Measurements from ENCODE around the gene INPP5D. TPM values are rescaled to one million over a fixed set of nuclear protein-coding genes. Genes with fewer than 3 reads are reported as not detected.
"Not testable (repeated sequence)": the region's sequence is repeated elsewhere in the genome, so short reads cannot be mapped to it uniquely, and the experiment has no call there.

The INPP5D gene
- total RNA-seq, 1 experiment from 2014 or later, result 0.47 TPM

DNA sequence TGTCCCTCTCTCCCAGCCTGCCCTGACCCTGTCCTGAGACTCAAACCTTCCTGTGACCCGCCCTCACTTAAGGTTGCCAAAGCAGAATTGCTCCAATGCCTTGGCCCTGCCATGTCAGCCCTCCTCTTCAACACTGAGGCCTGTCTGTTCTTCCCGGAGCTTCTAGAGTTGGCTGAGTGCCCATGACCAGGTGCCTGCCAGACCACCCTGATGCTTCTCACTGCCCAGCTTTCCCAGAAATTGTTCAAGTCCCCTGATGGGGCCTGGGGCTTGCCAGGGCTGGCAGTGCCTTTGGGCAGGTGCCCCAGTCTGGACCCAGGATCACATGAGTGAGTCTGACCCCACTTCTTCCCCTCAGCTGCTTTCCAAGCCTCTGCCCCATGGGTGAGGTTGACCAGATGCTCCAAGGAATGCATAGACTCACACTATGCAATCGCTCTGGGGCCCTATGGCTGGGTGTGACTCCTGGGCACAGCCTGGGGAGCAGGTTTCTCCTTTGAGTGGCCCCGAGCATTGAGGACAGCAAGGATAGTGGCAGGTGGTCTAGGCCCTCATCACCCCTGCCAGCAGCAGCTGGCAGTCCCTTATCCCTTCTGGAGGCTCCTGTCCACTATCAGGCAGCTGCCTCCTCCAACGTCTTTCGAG lies 3.1 kb upstream of the INPP5D start:
- Histone ChIP-seq H3K27me3 (no peaks in the 10 kb centered on the region), H3K4me3 (no peak overlapping the region), H3K9me3 (replicated peaks) (no peaks in the 10 kb centered on the region), H3K36me3 (no peaks in the 10 kb centered on the region), H3K4me1 (peaks cover 9% of the 10 kb centered on the region; the same call in 1 of the 2 replicates), H3K27ac (no peak overlapping the region)
- peak in 1 of 2 experiments; percentile 45 for DNase-seq

DNA sequence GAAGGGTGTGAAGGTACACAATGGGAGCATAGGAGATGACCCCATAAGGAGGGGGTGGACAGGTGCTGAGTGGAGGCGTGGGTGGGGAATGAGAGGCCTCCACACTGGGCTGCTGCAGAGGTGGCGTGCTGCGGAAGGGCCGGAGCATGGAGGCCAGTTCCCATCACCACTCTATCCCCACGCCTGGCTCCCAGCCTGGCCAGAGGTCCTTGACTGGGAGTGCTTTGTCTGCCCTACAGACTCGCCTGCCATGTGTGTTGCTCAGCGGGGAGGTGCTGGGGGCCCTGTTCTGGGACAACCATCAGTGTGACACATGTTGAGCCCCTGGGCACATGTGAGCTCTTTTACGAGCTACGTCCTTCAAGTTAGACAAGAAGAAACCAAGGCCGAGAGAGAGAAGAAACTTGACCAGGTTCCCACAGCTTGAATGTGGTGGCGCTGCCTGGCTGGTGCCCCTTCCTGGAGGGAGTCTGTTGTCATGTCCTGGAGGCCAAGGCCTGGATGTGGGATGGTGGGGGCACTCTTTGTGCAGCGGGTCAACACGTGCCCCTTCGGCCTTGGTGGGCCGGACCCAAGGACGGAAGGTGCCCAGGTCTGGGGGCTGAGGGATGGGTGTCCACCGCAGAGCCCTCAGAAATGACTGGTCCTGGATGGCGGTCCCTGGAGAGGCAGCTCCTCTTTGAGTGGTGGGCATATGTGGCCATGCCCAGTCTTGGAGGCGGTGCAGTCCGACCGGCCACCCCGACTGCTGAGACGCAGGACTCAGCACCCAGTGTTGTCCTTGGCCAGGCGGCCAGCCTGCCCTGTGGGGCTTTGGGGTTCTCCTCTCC lies 1.2 kb upstream of the INPP5D start:
- DNase-seq, result no peak
- Histone ChIP-seq H3K4me3 (no peak overlapping the region), H3K27me3 (no peaks in the 10 kb centered on the region), H3K9me3 (replicated peaks) (no peaks in the 10 kb centered on the region), H3K4me1 (peaks cover 10% of the 10 kb centered on the region; the same call in 1 of the 2 replicates), H3K36me3 (no peaks in the 10 kb centered on the region), H3K27ac (no peak overlapping the region)

DNA sequence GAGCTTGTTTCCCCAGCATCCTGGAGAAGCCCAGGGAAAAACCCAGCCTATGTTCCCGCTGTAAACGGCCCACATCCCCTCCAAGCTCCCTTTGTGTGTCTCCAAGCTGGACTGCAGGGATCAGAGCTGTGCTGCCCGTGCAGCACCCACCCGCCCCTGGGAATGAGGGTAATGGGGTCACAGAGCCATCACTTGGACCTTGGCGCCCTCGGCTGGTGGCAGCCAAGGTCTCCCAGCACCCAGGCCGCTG lies 670 bp upstream of the INPP5D start:
- Histone ChIP-seq H3K27me3 (no peaks in the 10 kb centered on the region), H3K4me1 (peaks cover 10% of the 10 kb centered on the region; the same call in 1 of the 2 replicates), H3K9me3 (replicated peaks) (no peaks in the 10 kb centered on the region), H3K36me3 (no peaks in the 10 kb centered on the region), H3K4me3 (no peak overlapping the region), H3K27ac (no peak overlapping the region)
- DNase-seq, result no peak

DNA sequence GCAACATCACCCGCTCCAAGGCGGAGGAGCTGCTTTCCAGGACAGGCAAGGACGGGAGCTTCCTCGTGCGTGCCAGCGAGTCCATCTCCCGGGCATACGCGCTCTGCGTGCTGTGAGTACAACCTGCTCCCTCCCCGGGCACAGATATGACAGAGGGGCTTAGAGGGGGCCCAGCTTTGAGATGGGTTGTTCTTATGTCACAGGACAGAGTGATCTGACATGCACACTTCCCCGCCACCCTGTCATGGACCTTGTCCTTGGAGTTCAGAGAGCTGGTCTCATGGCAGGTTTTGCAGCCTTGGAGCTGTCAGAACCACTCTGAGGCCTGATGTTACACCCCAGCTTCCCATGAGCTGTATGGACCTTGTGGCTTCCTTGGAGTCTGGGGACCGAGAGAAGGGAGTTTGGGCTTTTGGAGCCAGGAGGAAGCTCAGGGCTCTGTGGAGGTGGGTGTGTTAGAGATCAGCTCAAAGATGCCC lies 398 bp downstream of the INPP5D start:
- Histone ChIP-seq H3K27me3 (no peaks in the 10 kb centered on the region), H3K9me3 (replicated peaks) (no peaks in the 10 kb centered on the region), H3K36me3 (no peaks in the 10 kb centered on the region), H3K4me3 (no peak overlapping the region), H3K27ac (no peak overlapping the region), H3K4me1 (peaks cover 10% of the 10 kb centered on the region; the same call in 1 of the 2 replicates)
- no peak for DNase-seq

DNA sequence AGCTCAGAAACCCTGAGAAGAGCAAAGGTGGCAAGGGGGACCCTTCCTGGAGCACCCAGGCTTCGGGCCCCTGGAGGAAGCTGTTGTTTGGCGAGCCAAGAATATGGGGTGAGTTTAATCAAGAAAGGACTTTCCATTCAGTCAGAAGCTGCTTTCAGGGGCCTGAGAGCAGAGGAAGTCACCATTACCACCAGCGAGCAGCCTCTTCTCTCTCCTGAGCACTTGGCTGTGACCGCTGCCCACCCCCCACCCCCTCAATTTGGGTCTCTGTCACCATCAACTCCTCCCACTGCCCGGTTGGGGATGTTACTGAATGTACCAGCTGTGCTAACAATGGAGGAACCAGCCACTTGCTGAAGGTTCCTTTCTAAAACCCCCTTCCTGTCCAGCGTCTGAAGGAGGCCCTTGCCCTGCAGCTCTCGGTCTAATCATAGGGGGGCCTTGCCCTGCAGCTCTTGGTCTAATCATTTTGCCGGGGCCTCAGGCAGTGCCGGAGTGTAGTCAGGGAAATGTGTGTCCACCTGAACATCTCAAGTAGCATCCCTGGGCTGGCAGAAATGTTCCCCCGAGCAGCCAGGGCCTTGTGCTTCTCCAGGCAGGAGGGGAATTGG lies 943 bp downstream of the INPP5D start:
- Histone ChIP-seq H3K4me1 (peaks cover 10% of the 10 kb centered on the region; the same call in 1 of the 2 replicates), H3K27ac (no peak overlapping the region), H3K36me3 (no peaks in the 10 kb centered on the region), H3K4me3 (no peak overlapping the region), H3K9me3 (replicated peaks) (no peaks in the 10 kb centered on the region), H3K27me3 (no peaks in the 10 kb centered on the region)
- DNase-seq, result no peak

DNA sequence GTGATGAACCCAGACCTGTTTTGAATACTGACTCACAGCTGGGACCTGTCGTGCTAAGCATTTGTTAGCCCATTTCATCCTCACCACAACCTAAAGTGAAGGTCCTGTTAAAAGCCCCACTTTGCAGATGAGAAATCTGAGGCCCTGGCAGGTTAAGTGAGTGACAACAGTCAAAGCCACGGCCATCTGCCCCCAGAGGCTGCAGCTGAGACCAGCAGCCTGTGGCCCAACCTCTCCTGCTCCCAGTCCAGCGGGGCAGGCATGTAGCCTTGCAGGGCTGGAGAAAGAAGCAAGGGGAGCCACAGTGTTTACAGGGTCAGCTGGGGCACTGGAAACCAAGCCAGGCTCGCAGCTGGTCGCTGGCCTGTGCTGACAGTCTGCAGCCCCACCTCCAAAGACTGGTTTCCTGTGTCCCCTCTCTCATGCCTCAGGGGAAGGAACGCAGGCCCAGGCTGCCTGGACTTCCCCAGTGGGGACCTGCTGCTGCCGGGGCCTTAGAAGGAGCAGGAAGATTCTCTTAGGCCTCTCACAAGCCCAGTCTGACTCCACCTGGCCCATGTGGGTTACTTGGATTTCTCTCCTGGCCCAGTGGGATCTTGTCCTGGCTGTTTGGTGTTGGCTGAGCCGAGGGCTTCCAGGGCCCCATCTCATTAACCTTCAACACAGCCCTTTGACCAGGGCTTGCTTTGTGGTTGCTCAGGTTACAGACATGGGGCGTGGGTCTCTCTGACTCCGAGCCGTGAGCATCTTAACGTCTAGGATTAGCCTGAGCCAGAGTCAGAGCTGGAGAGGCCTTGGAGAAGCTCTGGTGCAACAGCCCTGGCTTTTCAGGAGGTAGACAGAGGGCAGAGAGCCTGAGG lies 1.7 kb downstream of the INPP5D start:
- Histone ChIP-seq H3K4me3 (no peak overlapping the region), H3K4me1 (peaks cover 10% of the 10 kb centered on the region; the same call in 1 of the 2 replicates), H3K36me3 (no peaks in the 10 kb centered on the region), H3K27me3 (no peaks in the 10 kb centered on the region), H3K27ac (no peak overlapping the region), H3K9me3 (replicated peaks) (no peaks in the 10 kb centered on the region)
- DNase-seq, result peak; percentile 35 to 54

DNA sequence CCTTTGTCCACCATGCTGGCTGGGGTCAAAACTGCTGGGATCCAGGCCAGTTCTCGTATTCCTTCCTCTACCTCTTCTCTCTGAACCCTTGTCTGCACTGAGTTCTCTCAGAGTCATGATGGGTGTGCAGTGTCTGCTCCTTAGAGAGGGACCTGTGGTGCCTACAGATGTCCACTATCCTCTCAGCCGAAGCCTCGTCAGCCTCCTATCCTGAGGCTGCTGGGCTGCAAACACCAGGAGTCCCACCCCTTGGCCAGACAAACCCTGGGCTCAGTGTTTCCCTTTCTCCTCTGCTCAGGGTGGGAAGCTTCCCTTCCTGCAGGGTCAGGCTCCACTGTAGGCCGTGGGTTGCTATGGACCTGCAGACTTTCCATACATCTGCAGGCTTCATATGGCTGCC lies 2.3 kb downstream of the INPP5D start:
- Histone ChIP-seq H3K27ac (no peak overlapping the region), H3K9me3 (replicated peaks) (no peaks in the 10 kb centered on the region), H3K27me3 (no peaks in the 10 kb centered on the region), H3K36me3 (no peaks in the 10 kb centered on the region), H3K4me3 (no peak overlapping the region), H3K4me1 (peaks cover 10% of the 10 kb centered on the region; the same call in 1 of the 2 replicates)
- DNase-seq, result no peak

DNA sequence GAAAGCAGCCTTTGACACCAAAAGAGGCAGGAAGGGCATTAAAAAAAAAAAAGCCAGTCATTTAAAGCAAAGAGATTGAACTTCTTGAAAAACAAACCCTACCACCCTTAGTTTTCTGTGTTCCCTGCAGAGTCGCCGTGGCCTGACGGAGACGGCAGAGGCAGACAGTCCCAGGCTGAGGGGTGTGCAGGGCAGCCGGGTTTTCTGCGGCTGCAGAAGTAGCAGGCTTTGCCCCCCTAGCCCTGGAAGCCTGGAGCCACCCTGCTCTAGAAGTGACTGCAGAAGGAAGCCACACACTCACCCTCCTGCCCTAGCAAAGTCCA lies 2.8 kb downstream of the INPP5D start:
- no peaks in the 10 kb centered on the region for H3K9me3 ChIP-seq (replicated peaks)
- H3K36me3 ChIP-seq, result no peaks in the 10 kb centered on the region
- no peak overlapping the region for H3K27ac ChIP-seq
- no peak for DNase-seq
- H3K27me3 ChIP-seq, result no peaks in the 10 kb centered on the region
- peaks cover 10% of the 10 kb centered on the region; the same call in 1 of the 2 replicates for H3K4me1 ChIP-seq
- H3K4me3 ChIP-seq, result no peak overlapping the region

DNA sequence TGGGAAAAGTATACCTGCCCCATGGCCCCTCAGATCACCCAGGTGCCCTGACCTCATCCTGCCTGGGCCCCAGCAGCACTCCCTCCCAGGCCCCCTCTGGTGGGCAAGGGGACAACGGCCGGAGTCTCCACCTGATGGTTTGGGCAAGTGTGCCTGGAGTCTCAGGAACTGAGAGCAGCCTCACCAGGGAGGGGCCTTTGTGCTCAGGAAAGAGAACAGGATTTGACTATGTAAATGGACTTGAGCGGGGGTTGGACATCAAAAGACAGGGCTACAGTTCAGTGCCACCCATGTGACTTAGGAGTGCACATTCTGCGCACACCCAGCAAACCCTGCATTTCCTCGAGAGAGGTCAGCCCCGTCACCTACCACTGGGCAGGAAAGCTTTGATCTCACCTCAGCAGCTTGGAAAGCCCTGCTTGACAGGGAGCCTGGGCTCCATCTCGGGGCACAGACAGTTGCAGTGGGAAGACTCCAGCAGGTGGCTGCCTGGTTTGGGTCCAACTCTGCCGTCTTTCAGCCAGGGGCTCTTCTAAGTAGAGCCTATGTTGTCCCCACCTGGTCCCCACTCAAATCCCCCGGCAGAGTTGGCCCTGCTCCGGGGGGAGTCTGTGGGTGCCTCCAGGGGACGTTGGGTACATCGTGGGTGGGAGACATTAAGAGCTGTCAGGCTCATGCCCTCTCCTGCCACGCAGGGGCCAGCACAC lies 3.3 kb downstream of the INPP5D start:
- H3K27ac ChIP-seq, result no peak overlapping the region

DNA sequence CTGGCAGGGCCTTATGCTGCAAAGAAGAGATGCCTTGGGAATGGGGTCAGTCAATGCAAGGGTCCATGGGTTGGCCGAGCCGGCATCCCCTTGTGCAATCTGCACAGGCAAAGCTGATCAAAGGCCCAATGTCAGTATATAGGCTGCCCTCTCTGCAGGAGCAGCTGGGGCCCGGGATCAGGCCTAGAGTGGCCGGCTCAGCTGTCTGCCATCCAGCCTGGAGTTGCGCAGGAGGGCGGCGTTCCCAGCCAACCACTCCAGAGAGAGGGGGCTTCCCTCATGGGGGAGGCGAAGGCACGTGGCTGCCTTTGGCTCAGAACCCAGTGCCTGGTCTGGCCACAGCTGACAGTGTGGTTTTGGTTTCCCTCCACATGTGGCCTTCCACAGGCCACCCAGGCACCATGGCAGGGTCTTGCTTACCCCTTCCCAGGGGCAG lies 3.9 kb downstream of the INPP5D start:
- no peaks in the 10 kb centered on the region for H3K36me3 ChIP-seq
- no peak overlapping the region for H3K27ac ChIP-seq
- peaks cover 10% of the 10 kb centered on the region; the same call in 1 of the 2 replicates for H3K4me1 ChIP-seq
- no peaks in the 10 kb centered on the region for H3K27me3 ChIP-seq
- H3K9me3 ChIP-seq (replicated peaks), result no peaks in the 10 kb centered on the region
- no peak for DNase-seq
- H3K4me3 ChIP-seq, result no peak overlapping the region

More for the DNA sequence above, 3.3 kb downstream of the INPP5D start:
- no peak for DNase-seq
- Histone ChIP-seq H3K4me1 (peaks cover 10% of the 10 kb centered on the region; the same call in 1 of the 2 replicates), H3K4me3 (no peak overlapping the region), H3K36me3 (no peaks in the 10 kb centered on the region), H3K27me3 (no peaks in the 10 kb centered on the region), H3K9me3 (replicated peaks) (no peaks in the 10 kb centered on the region)

DNA sequence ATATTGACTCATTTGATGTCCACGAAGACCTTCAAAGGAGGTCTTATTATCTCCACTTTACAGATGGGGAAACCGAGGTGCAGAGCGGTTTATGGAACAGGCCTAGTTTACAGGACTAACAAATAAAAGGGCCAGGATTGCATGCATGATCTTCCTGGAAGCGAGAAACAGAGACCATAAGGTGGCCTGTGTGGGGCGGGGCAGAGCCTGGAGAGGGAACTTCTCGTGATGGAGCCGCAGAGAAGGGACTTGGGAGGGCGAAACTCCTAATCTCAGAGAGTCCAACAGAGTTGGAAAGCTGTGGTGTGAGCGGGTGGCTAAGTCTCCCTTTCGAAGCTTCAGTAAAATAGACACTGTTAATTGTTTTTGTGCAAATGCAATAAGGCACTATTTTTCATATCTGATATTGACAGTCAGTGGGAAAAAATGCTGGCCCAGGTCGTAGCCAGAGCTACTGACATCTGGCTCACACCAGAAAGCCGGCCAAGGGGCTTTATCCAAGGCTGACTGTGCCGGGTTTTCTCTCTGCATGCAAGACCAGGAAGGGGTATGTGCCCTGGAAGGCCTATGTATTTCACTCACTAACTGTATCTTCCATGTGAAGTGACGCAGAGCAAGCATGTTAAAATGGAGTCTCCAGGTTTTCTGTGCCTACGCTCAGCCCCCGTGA lies 4.5 kb downstream of the INPP5D start:
- Histone ChIP-seq H3K27me3 (no peaks in the 10 kb centered on the region), H3K4me3 (no peak overlapping the region), H3K9me3 (replicated peaks) (no peaks in the 10 kb centered on the region), H3K4me1 (peaks cover 10% of the 10 kb centered on the region; the same call in 1 of the 2 replicates), H3K36me3 (no peaks in the 10 kb centered on the region), H3K27ac (no peak overlapping the region)
- DNase-seq, result no peak

DNA sequence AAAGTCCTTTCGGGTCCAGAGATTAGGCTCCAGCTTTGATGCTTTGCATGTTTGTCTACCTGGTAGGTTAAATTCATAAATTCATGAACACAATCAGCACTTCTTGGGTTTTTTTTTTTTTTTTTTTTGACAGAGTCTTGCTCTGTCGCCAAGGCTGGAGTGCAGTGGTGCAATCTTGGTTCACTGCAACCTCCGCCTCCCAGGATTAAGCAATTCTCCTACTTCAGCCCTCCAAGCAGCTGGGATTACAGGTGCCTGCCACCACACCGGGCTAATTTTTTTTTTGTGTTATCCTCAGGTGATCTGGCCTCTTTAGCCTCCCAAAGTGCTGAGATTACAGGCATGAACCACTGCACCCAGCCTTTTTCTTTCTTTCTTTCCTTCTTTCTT lies 5.1 kb downstream of the INPP5D start:
- not testable (repeated sequence) for H3K4me3 ChIP-seq; H3K27me3 ChIP-seq; H3K9me3 ChIP-seq (replicated peaks); DNase-seq; H3K36me3 ChIP-seq; H3K4me1 ChIP-seq; H3K27ac ChIP-seq

DNA sequence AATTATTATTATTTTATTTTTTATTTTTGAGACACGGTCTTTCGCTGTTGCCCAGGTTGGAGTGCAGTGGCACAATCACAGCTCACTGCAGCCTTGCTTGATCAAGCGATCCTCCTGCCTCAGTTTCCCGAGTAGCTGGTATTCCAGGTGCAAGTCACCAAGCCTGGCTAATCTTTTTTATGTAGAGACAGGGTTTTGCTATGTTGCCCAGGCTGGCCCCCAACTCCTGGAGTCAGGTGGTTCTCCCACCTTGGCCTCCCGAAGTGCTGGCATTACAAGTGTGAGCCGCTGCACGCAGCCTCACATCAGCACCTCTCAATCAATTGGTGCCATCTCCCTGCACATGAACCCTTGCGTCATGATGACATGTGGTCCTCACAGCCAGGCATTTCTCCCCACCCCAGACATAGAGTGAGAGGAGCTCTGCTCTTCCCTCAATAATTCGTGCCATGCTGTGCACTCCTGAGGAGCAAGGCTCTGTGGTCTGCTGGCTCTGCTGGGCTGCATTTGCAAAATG lies 5.9 kb downstream of the INPP5D start:
- H3K27me3 ChIP-seq, result no peaks in the 10 kb centered on the region
- H3K36me3 ChIP-seq, result no peaks in the 10 kb centered on the region
- H3K4me1 ChIP-seq, result peaks cover 10% of the 10 kb centered on the region; the same call in 1 of the 2 replicates
- H3K4me3 ChIP-seq, result no peak overlapping the region
- H3K27ac ChIP-seq, result no peak overlapping the region
- no peaks in the 10 kb centered on the region for H3K9me3 ChIP-seq (replicated peaks)
- no peak for DNase-seq

All from SJCRH30 (cell line).